DMS114 treated with DMSO at 0.1 percent for 48 hours (cell line): ENCODE results near the gene SCLY.
"Not testable (repeated sequence)": the region's sequence is repeated elsewhere in the genome, so short reads cannot be mapped to it uniquely, and the experiment has no call there.

Experiments
- DNase-seq: peaks from one replicate; lab custom pipeline; 2025; ENCODE audit not compliant: unreplicated experiment; lab: John Stamatoyannopoulos, UW

Gene SCLY

GRCh38 chr2:238107525-238108422 lies 47.0 kb downstream of the SCLY start:
- DNase-seq, result no peak

- no peak for DNase-seq
Measured at GRCh38 chr2:238108423-238109183, 47.8 kb downstream of the SCLY start.

- DNase-seq, result no peak
Measured at GRCh38 chr2:238113611-238114010, 52.8 kb downstream of the SCLY start.

DNA sequence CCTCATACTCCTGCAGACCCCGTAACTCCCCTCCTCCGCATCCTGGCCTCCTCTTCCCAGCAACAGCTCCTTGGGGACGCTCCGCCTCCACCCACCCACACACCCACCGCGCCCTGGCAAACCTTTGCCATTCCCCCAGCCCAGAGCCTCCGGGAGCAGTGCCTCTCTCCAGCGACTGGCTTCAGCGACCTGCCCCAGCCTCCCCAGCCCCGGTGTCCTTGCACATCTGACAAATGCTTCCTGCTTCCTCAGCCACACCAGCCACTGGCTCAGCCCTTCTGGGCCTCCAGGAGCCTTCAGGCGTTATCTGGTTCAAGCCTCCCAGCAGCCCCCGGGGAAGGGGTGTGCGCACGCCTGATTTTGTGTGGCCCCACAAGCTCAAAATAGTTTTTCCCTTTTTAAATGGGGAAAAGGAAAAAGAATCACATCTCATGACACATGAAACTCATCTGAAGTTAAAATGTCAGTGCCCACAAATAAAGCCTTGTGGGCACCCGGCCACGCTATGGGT lies 53.6 kb downstream of the SCLY start:
- DNase-seq, result no peak

- no peak for DNase-seq
Measured at GRCh38 chr2:238114851-238115660, 54.3 kb downstream of the SCLY start.

DNA sequence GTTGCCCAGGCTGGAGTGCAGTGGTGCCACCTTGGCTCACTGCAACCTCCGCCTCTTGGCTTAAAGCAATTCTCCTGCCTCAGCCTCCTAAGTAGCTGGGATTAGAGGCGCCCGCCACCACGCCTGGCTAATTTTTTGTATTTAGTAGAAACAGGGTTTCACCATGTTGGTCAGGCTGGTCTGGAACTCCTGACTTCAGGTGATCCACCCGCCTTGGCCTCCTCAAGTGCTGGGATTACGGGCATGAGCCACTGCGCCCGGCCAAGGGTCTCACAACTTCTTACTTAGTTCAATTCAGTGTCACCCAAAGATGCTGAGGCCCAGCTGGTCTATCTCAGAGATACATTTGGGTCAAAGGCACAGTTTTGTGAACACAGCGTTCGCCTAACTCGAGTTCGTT lies 54.9 kb downstream of the SCLY start:
- not testable (repeated sequence) for DNase-seq

DNA sequence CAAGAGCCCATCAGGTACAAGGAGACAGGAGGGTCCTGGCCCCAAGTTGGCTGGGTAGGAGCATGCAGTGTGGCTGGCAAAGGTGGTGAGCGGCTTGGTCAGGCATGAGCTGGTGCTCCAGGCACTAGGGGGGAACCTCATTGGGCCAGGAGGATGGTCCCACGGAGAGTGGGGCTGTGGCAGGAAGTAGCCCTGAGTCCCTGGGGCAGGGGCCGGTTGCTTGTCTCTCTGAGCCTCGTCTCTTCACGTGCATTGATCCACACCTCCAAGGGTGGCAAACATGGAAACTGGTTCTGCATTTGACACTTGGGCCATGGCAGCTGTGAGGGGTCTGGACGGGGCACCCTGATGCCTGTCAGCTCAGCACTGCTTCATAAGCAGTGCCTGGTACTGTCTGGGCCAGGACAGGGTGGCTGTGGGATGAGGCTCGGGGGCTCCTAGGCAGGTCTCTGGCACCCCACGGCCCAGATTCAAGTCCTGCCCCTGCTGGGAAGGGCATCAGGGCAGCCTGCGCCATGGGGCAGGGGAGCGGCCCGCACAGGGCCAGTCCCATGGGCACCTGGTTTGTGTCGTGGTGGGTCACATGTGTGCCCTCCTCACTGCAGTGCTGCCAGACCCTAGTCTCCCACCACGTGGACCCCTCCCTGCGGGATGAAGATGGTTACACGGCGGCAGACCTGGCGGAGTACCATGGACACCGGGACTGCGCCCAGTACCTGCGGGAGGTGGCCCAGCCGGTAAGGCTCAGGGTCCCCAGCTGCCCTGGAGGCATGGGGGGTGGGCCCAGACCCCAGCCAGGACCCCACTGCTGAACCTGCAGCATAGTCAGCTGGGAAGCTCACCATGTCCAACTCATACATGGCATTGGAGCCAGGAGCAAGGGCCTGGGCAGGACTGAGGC lies 55.7 kb downstream of the SCLY start:
- DNase-seq, result no peak

DNA sequence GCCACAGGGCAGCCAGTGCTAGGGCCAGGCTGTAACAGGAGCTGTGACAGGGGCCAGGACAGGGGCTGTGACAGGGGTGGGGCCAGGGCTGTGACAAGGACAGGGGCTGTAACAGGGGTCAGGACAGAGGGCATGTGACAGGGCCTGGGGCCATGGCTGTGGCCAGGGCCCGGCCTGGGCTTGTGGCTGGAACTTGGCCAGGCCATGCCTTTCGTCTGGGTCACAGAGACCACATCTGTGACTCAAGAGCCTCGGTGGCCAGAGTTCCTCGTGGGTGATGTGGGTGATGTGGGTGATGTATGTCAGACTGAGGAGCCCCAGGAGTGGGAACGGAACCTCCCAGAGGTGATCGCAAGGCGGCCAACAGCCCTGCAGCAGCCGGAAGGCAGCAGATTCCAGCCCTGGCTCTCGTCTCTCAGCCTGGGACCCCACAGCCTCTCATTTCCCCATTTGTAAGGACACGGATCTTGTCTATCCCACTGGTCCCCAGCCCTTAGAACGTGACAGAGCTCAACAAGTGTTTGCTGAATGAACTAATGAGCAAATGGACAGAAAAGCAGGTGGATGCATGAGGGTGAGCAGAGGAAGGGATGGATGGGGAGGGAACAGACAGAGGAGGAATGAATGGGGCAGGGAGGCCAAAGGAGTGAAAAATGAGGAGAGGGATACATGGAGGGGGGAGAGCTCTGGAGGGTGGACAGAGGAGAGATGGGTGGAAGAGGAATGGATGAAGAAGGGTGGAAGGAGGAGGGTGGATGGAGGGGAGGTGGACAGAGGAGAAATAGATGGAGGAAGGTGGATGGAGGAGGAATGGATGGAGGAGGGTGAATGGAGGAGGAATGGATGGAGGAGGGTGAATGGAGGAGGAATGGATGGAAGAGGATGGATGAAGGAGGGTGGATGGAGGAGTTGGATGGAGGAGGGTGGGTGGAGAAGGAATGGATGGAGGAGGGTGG lies 56.7 kb downstream of the SCLY start:
- DNase-seq, result no peak

DNA sequence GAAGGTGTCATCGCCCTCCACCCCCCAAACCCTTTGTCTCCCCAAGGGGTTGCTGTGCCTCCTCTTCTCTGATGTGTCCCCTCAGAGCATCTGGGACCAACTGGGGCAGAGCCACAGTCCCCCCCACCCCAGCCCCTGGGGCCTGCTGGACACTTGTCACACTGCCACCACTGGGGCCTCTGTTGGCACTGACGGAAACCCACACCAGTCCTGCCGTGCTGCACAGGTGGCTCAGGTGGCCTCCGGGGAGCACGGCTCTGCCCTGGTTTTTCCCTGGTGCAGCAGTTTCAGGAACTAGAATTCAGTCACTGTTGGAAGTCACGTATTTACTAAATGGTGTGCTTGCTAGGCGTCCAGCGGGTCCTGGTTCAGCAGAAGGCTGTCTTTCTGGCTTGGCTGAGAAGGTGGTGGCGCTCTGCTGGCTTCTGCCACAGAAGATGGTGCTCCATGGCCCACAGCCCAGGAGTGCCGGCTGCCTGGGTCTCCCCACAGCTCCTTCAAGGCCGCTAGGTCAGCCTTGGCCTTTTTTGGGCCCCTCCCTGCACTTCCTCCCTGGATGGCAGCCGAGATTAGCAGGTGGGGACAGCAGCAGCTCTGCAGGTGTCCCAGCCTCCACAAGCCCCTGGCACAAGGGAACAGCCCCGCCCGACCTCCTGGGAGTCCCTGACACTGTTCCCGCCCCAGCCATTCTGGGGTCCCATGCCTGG lies 59.1 kb downstream of the SCLY start:
- DNase-seq, result no peak

GRCh38 chr2:238120463-238121298 lies 59.9 kb downstream of the SCLY start:
- DNase-seq, result no peak

- no peak for DNase-seq
Measured at GRCh38 chr2:238121511-238122286, 60.9 kb downstream of the SCLY start.

DNA sequence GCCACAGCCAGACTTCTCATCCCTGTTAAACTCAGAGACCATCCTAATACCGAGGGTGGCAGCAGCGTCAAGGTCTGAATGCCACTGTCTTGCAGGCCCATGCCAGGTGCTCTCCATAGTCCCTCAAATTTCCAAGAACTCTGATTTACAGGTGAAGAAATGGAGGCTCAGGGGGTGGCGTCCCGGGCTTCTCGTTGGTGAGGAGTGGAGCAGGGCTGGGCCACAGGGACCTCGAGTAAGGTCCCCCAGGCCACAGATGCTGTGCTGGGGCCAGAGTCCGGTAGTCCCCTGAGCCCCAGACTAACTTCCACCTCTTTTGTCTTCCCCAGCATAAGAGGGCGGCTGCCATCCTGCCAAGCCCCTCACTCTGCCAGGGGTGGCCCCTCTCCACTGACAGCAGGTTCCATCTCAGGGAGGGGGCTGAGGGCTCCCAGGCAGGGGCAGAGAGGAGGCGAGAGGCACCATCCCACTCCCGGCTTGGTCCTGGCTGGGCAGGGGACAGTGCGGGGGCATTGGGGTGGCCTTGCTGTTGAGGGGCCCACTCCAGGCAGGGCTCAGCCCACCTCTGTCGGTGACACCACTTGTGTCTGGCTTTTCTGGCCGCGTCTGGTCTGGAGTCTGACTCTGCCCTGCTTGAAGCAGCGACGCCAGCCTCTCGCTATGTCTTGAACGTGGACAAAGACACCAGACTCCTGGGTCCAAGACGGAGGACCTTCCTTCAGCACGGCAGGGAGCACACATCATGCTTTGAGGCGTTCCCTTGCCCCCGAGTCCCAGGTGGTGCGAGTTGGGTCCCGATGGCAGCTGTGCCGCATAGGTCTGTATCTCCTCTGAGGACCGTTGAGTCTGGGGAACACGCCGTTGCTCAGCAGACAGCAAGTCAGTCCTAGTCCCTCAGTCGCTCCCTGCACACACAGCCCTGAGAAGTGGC lies 61.8 kb downstream of the SCLY start:
- no peak for DNase-seq

- DNase-seq, result no peak
Measured at GRCh38 chr2:238123218-238123971, 62.6 kb downstream of the SCLY start.

DNA sequence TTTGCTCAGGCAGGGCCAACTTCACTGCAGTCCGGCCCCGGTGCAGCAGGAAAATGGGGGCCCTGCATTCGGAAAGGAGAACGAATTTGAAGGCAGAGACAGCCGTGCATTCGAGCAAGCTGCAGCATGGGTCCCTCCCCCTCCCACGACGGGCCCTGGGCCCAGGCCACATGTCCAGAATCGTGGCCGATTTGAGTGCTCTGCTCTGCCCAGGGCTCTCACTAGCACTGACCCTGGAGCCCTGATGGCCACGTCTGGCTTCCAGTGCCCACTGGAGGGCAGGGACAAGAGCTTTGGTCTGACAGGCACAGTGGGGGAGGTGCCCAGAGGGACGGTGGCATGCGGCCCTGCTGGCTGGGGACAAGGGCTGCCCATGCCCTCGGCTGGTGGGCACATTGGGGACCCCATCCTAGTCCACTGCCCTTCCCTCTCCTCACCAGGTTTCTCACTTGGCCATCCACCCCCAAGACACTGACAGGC lies 63.2 kb downstream of the SCLY start:
- DNase-seq, result no peak
